Cortex of kidney (tissue), 1 donor: Measurements from ENCODE around the gene POU1F1.
"Not testable (repeated sequence)": the region's sequence is repeated elsewhere in the genome, so short reads cannot be mapped to it uniquely, and the experiment has no call there.

Experiments
- DNase-seq: peaks from one replicate; lab custom pipeline; 2025; lab: John Stamatoyannopoulos, UW

Gene POU1F1, protein sequence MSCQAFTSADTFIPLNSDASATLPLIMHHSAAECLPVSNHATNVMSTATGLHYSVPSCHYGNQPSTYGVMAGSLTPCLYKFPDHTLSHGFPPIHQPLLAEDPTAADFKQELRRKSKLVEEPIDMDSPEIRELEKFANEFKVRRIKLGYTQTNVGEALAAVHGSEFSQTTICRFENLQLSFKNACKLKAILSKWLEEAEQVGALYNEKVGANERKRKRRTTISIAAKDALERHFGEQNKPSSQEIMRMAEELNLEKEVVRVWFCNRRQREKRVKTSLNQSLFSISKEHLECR

DNA sequence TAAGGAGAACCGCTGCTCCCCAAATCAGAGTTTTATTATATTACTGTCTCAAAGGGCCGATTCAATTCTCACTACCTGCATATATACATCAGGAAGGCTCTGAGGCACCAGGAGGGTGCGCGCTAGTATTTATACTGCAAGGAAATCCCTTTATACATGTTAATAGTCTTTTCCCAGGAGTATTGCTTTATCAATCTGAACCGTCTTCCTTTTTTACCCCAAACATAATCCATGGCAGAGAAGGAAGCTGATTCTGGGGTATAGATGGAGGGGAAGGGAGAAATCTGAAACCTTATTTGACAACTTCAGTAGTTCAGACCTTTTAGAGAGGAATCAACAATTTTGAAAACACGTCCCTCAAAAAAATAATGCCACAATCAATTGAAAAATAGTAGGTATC lies at the start of gene POU1F1:
TSS of gene POU1F1 (minus strand) at position 101 of the 400 bp plus-strand sequence. CDS start 122 bp downstream, outside the sequence.
- DNase-seq: no peak

- DNase-seq: no peak
Observed at GRCh38 chr3:87324609-87325008, 48.2 kb upstream of the POU1F1 start.

DNA sequence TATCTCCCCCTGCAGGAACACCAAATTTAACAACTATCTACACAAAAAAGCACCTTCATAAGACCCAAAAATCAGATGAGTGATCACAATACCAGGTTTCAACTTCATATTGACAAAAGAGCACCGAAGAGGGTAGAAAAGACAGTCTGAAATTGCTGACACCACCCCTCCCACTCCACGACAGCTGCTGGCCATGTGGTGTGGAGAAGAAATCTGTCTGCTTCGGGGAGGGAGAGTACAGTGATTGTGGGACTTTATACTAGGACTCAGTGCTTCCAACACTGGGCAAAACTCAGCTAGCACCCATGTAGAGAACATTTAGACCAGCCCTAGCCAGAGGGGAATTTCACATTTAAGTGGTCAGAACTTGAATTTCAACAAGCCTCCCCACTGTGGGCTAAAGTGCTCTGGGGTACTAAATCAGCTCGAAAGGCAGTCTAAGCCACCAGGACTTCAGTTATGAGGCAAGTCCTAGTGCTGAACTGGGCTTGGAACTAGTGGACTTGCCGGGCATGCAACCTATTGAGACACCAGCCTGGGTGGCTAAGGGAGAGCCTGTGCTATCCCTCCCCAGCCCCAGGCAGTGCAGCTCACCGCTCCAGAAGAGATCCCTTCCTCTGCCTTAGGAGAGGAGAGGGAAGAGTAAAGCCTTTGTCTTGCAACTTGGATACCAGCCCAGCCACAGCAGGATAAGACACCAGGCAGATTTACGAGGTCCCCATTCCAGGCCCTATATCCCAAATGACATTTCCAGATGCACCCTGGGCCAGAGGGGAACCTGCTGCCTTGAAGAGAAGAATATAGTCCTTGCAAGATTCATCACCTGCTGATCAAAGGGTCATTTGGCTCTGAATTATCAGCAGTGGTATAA lies 44.6 kb upstream of the POU1F1 start:
- no peak for DNase-seq

DNA sequence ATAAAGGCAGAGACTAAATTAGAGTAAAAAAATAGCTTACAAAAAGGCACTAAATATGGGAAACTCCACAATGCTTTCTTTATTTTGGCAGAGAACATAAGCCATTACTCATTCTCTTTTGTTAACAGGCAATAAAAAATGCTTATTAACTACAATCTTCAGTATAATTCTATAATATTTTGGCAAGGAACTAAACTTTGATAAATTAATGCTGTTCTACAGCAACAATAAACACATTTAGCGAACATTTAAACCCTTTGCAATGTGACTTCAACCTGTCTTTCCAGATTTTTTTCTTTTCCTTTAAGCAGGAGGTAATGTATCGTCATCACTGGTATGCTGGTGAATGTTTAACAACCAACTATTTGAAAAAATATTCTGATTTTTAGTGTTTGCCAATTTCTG lies 42.2 kb upstream of the POU1F1 start:
- DNase-seq: no peak

DNA sequence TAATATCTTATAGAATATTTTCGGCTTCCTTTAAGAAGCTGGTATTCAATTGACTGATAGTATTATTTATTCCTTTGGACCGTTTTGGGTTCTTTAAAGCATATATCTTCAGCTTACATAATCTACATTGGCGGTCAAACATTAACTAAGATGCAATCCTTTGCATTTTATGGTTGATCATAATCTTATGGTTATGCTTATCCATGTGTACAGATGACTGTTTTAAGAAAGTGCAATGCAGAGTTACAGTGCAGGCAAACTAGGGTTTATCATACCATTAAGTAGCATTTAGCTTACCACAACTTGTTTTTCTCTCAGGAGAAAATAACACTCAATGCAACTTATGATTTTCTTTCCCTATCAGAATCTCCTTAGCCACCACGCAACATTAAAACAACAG lies 41.4 kb upstream of the POU1F1 start:
- DNase-seq: no peak

DNA sequence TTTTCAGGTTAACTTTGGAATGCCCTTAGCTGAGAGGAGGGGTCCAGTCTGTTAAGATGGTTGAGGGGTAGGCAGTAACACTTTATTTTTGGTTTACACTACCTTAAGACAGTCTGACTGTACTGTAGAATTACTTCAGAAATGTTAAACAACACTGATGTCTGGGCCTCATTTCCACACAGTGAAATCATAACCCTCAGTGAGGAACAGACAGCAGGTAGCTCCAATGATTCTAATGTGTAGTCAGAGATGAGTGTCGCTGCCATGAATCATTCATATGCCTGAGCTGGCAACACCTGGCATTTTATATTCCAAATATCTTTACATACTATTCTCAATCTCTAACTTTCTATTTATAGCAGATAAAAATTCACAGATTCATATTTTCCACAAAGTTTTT lies 37.3 kb upstream of the POU1F1 start:
- DNase-seq: no peak

DNA sequence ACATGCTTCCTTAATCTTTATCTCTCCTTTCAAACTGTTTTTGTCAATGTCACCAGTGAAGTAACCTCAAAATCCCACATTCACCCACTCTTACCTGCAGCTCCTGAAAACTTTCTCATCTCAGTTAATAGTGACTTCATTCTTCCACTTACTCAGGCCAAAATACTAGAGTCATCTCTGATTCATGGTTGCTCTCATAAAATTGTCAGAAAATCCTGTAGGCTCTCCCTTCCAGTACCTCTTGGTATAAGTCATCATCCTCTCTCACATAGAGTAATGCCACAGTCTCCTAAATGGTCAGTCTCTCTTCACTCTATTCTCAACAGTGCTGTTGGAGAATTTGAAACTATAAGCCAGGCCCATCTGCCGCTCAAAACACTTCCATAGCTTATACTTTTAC lies 34.9 kb upstream of the POU1F1 start:
- DNase-seq: no peak

GRCh38 chr3:87309601-87310000 lies 33.2 kb upstream of the POU1F1 start:
- DNase-seq: no peak

DNA sequence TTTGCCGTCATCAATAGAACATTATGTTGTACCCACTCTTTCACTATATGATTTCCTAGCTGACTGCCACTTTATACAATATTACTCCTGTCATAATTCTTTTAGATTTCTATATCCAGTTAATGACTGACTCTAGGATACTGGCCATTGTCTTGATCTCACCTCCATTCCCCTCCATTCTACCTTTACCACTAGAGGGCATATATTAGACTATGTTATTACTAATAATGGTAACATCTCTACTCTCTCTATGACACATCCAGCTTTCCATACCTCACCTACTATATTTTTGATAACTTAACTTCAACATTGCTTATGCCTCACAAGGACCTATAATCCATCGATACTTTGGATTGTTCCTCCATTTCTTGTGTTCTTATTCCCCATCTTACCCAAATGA lies 31.4 kb upstream of the POU1F1 start:
- no peak for DNase-seq

GRCh38 chr3:87305517-87305916 lies 29.1 kb upstream of the POU1F1 start:
- DNase-seq: no peak

- DNase-seq: not testable (repeated sequence)
Observed at GRCh38 chr3:87305031-87305430, 28.6 kb upstream of the POU1F1 start.

GRCh38 chr3:87298111-87298718 lies 21.8 kb upstream of the POU1F1 start:
- no peak for DNase-seq

DNA sequence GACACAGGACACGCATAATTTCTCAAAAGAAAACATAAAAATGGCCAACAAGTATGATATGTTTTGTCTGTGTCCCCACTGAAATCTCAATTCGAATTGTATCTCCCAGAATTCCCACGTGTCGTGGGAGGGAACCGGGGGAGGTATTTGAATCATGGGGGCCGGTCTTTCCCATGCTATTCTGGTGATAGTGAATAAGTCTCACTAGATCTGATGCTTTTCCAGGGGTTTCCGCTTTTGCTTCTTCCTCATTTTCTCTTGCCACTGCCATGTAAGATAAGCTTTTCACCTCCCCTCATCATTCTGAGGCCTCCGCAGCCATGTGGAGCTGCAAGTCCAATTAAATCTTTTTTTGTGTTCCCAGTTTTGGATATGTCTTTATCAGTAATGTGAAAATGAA lies 12.1 kb upstream of the POU1F1 start:
- no peak for DNase-seq

- DNase-seq: no peak
Observed at GRCh38 chr3:87287011-87287410, 10.6 kb upstream of the POU1F1 start.

GRCh38 chr3:87272718-87273341 lies 3.6 kb downstream of the POU1F1 start:
- no peak for DNase-seq

DNA sequence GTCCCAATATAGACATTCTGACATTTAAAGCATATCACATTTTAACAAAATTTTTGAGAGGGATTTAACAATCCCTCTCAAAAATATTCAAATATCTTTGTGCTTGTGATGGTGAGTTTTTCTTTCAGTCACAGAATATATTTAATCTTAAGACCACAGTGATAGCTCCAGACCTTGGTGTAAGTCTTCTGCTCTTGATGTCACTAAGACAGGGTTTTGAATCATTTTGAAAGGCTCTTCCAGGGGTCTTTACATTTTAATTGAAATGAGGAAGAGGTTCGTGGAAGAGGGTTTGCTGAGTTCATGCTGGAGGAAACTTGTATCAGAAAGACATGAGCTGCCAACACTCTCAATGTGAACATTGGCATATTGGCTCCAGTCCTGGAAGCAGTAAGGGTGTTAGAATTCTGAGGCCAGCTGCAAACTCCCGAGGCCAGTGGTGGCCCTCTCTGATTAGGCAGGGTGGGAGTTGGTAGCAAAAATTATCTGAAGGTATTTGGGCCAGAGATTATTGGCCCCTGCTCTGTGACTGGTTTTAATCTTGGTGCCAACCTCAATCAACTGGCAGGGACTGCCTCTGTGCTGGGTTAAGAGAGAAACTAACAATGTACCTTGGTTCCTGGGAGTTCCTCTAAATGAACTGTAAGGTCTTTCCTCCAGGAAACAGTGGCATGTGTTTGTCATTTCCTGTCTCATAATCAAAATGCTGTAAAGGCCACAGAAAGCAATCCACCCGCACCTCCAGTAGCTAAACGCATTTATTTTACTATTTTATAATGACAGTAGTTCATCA lies 5.3 kb downstream of the POU1F1 start:
- DNase-seq: no peak

GRCh38 chr3:87269723-87270122 lies 6.7 kb downstream of the POU1F1 start:
- no peak for DNase-seq

DNA sequence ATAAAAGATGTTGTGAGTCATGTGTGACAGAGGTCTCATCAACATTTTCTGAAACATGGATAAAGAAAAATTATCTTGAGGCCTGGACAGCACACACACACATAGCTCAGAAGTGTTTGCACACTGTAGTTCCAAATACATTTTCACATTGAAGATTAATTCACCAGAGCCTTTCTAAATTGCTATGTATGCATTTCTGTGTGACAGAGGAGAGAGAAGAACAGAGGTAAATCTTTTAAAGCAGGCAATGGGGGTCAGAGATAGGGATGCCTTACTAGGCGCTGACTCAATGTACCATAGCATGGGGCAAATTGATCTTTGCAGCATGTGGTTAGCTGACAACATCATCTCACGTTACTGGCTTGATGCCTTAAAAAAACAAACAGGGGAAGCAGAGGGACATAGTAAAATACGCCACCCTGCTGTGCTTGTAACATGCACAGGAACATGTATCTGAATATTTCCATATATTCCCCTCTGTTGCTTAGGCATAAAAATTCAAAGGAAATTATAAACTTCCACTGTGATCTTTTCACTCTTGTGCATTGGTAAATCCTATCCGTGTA lies 7.7 kb downstream of the POU1F1 start:
- no peak for DNase-seq

DNA sequence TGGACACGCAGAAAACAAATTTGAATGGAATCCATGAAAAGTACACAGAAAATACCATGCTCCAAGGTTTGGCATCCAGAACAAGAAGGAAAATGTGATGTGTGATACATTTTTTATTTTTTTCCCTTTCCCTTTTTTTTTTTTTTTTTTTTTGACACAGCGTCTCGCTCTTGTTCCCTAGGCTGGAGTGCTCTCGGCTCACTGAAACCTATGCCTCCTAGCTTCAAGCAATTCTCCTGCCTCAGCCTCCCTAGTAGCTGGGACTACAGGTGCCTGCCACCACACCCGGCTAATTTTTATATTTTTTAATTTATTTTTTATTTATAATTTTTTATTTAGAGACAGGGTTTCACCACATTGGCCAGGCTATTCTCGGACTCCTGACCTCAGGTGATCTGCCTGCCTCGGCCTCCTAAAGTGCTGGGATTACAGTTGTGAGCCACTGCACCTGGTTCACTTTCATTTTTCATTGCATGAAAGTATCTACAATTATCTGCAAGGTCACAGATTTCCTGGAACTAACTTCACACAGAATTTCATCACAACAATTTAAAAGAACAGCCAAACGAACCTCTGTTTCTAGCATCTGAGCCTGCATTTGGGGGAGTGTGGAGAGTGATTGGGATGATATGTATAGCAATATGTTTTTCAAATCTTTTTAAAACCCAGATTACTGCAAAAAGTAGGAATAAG lies 8.3 kb downstream of the POU1F1 start:
- no peak for DNase-seq

- DNase-seq: no peak
Observed at GRCh38 chr3:87261925-87262324, 14.5 kb downstream of the POU1F1 start.

GRCh38 chr3:87260270-87260669 lies 16.1 kb downstream of the POU1F1 start:
- DNase-seq: no peak
